Measurements from ENCODE around the gene SEMA3B.
"Not testable (repeated sequence)": the region's sequence is repeated elsewhere in the genome, so short reads cannot be mapped to it uniquely, and the experiment has no call there.

The SEMA3B gene

DNA sequence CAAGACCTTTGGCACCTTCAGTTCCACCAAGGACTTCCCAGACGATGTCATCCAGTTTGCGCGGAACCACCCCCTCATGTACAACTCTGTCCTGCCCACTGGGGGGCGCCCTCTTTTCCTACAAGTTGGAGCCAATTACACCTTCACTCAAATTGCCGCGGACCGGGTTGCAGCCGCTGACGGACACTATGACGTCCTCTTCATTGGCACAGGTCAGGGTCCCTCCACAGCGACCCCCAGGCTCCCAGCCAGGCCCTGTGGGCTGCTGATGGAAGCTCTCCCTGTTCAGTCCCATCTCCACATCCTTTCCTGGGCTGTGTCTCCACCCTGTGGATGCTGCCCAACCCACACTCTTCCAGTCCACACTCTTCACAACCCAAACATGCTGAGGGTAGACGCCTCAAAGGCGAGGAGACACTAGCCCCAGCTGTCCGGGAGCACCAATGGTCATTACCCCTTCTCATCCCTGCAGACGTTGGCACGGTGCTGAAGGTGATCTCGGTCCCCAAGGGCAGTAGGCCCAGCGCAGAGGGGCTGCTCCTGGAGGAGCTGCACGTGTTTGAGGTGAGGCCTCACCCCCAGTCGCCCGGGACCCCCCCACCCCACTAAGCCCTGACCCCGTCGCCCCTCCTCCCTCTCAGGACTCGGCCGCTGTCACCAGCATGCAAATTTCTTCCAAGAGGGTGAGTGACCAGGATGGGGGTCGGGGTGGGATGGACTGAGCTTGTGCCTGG lies 5.6 kb downstream of the SEMA3B start:
- peak; percentile 84 for DNase-seq

DNA sequence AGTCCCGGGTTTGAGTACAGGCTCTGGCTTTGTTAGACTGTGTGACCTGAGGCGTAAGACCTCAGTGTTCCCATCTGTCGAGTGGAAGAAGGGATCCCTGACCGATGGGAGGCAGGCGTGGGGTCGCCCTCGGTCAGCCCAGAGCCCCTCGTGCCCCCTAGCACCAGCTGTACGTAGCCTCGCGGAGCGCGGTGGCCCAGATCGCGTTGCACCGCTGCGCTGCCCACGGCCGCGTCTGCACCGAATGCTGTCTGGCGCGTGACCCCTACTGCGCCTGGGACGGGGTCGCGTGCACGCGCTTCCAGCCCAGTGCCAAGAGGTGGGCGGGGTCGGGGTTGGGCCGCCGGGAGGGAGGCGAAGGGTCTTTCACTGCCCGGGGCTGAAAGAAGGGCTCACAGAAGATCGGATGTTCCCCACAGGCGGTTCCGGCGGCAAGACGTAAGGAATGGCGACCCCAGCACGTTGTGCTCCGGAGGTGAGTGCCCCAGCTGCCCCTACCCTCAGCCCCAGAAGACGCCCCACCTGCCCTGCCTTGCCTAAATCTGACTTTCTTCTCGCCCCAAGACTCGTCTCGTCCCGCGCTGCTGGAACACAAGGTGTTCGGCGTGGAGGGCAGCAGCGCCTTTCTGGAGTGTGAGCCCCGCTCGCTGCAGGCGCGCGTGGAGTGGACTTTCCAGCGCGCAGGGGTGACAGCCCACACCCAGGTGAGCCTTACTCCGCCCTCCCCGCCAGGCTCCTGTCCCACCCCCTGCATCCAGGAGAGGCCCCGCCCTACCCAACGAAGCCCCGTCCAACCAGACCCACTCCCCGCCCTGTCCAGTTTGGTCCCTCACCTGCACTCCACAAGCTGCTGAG lies 6.4 kb downstream of the SEMA3B start:
- DNase-seq, result no peak

DNA sequence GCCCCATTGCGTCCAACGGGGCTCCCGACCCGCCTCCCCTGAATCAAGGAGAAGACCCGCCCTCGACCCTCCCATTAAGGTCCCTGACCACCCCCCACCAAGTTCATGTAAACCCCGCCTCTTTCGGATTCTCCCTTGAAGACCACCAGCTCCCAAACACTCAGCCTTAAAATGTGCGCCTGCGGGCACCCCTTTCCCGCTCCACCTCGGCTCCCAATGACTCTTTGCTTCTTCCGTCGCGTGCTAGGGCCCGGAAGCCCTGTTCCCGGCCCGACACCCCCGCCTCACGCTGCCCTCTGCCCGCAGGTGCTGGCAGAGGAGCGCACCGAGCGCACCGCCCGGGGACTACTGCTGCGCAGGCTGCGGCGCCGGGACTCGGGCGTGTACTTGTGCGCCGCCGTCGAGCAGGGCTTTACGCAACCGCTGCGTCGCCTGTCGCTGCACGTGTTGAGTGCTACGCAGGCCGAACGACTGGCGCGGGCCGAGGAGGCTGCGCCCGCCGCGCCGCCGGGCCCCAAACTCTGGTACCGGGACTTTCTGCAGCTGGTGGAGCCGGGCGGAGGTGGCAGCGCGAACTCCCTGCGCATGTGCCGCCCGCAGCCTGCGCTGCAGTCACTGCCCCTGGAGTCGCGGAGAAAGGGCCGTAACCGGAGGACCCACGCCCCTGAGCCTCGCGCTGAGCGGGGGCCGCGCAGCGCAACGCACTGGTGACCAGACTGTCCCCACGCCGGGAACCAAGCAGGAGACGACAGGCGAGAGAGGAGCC lies 7.2 kb downstream of the SEMA3B start:
- no peak for DNase-seq

DNA sequence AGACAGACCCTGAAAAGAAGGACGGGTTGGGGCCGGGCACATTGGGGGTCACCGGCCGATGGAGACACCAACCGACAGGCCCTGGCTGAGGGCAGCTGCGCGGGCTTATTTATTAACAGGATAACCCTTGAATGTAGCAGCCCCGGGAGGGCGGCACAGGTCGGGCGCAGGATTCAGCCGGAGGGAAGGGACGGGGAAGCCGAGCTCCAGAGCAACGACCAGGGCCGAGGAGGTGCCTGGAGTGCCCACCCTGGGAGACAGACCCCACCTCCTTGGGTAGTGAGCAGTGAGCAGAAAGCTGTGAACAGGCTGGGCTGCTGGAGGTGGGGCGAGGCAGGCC lies 7.8 kb downstream of the SEMA3B start:
- no peak for DNase-seq

DNA sequence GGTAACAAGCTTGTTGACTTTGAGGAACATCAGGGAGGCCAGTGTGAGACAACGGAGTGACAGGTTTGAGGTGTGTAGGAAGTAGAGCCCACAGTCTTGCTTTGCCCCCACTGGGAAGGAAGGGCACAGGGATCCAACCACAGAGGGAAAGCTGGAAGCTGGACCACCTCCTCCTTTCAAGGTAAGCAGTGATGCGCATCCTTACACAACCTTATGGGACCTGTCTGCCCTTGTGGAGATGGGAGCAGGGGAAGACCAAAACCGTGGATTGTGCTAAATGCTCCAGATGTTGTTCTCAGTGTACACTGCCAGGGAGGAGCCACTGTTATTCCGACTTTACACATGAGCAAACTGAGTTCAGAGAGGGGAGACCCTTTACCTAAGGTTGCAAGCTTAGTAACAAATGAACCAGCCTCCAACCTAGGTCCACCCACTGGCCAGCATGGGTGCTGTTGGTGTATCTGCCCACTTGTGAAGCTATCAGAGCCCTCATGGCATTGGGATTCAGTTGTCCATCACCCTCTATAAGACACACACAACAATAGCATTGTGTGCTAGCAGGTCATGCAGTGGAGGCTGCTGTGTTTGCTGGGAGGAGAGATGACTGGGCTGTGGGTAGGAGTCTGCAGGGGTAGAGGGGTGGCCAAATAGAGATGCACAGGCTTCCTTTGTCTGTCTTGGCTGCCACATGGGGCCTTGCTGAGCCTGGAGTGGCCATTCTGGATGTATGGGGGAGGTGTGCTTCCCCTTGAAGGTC lies 9.4 kb downstream of the SEMA3B start:
- no peak for DNase-seq

DNA sequence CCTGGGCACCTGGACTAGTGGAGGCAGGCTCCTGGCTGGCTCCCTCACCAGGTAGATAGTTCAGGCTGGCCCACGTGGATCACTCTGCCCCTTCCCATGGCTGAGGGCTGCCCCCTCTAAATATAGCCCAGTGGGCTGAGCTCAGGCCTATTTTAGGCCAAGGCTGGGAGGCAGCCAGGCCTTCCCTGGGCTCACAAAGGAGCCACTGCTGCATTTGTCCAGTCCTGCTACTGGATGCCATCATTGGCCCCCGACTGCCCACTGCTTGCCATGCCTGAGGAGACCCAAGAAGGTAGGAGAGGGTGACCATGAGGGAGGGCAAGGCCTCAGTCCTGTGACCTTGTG lies 9.9 kb downstream of the SEMA3B start, which contains the start of gene LSMEM2:
Gene LSMEM2, plus strand, starts transcription at position 208 of the 345 bp plus-strand sequence. Its CDS starts 27 bp downstream, at position 235.
- no peak for DNase-seq

DNA sequence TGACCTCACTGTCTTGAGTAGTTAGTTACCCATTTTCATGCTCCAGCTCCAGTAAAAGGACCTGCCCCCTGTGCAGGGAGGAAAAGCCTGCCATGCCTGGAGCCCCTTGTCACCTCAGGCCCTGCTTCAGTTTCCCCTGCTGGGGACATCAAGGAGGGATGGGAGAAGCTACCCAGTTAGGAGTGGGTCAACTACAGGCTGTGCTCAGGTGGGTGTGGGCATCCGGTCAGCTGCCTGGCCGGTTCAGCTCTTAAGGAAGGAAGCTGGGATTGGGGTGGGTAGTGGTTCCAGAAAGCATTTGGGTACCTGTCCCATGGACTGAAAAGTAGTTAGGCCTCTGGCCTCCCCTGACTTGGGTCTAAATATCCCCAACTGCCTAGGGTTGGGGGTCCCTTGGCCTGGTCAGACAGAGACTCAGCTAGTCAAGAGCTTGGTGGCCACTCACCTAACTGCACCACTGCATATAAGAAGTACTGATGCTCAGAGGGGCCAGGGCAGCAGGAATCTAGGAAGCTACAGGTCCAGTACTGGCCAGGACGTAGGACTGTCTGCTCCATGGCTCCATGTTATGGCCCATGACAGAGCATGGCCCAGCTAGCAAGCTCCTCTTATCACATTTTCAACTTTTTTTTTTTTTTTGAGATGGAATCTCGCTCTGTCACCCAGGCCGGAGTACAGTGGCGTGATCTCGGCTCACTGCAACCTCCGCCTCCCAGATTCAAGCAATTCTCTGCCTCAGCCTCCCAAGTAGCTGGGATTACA lies 10.5 kb downstream of the SEMA3B start:
- DNase-seq, result no peak

DNA sequence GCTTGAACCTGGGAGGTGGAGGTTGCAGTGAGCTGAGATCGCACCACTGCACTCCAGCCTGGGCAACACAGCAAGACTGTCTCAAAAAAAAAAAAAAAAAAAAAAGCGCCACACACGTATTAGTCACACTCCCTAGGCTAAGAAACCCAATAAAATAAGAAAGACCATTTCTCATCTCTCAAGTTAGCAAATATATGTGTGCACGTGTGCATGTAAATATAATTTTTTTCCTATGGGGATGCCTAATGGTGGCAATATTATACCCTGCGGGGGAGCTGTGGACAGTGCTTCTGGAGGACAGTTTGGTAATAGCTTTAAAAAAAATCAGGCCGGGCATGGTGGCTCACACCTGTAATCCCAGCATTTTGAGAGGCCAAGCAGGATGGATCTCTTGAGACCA lies 15.2 kb downstream of the SEMA3B start:
- DNase-seq, result not testable (repeated sequence)

DNA sequence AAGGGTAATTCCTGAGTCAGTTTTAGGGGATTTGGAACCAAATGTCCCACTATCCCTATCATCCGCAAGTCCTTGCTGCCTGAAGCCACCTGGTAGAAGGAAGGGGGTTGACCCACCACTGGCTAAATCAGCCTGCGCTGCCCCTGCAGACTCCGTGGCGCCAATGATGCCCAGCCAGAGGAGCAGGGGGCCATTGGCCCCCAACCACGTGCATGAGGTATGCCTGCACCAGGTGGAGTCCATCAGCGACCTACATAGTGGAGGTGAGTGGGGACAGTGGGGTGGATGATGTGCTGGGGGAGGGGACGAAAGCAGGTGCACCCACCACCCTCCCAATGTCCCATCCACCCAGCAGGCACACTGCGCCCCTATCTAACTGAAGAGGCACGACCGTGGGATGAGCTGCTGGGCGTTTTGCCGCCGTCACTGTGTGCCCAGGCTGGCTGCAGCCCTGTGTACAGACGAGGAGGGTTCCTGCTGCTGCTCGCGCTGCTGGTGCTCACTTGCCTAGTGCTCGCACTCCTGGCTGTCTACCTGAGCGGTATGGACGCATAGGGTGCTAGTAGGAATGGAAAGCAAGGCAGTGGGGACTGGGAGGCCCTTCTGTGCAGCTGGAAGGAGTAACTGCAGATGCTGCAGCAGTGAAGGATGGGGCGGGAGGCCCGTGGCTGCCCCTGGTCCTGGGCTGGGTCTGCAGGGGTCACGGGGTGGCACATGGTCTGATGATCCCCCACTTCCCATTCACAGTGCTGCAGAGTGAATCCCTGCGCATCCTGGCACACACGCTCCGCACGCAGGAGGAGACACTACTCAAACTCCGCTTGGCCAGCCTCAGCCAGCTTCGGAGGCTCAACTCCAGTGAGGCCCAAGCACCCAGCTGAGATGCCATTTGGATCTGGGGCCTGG lies 17.6 kb downstream of the SEMA3B start:
- no peak for DNase-seq

DNA sequence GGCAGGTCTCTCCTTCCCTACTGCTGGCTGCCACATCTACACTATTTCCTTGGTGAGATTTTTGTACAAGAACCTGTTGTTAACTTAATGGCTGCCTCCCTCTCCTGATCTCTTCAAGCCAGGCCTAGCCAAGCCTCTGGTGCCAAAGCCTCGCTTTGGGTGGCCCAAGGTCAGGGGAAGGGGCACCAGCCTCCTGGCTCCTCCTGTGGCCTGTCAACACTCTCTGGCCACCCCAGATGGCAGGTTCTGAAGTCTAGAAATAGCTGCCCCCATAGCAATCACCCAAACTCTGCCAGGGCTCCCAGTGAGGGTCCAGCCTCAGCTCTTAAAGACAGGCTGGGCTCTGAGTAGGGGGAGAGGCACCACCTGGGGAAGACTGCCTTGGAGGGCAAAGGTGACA lies 18.3 kb downstream of the SEMA3B start:
- no peak for DNase-seq

DNA sequence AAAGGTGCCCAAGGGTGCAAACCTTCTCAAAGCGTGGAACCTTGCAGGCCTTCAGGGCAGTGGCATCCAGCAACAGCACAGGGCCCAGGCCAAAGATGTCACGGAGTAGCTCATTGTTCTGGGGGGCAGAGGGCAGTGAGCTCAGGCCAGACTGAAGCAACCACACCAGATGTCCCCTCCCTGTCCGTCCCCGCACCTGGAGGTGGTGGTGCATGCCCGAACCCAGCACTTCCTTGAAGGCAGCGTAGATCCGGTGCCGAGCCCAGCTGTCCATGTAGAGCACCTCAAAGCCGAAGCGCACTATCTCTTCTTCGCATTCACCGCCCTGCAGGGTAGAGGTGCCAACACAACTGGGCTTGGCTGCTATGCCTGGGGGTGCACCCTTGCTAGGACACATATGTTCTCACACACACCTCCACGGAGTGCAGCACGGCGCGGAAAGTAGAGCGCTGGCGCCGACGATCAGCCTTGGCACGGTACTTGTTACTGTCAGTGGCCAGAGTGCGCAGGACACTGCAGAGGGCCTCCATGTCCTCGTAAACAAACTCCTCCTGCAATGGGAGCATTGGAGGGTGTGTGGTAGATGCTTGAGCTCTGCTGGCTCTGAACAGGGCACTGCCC lies 19.6 kb downstream of the SEMA3B start:
- DNase-seq, result no peak

DNA sequence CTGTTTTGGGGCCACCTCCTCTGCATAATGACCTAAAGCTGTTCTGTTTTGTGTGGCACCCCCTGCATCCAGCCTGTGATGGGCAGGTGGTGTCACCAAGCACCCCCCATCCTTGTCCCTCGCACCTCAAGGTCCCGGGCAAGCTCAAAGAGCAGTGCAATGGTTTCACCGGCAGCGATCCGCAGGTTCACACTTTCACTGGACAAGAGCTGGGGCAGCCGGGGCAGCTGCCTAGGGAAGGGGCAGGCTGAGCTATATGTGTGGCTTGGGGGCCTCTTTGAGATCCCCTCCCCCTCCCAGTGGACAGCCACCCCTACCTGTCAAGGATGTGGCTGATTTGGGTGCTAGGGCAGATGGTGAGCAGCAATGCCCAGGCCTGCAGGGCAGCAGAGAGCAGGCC lies 20.2 kb downstream of the SEMA3B start:
- DNase-seq, result no peak

DNA sequence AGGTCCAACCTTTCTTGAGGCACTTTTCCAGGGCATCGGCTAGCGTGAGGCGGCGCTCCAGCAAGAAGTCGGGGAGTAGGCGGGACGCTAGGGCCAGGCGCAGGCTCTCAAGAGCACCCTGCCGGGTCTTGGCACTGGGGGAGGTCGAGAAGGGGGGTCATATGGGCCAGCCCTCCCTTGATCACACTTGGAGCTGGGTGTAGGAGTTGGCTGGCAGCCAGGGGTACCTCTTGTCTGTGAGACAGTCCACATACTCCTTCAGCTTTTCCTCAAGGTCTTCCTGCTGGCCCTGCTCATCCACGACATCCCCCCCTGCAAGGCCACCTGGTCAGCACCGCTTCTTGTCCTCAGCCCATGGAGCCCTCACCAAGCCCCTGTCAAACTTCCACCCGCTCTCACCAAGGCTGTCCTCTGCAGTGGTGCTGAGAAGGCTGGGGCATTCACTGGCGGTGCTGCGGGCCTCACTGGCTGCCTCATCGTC lies 21.3 kb downstream of the SEMA3B start:
- DNase-seq, result no peak

DNA sequence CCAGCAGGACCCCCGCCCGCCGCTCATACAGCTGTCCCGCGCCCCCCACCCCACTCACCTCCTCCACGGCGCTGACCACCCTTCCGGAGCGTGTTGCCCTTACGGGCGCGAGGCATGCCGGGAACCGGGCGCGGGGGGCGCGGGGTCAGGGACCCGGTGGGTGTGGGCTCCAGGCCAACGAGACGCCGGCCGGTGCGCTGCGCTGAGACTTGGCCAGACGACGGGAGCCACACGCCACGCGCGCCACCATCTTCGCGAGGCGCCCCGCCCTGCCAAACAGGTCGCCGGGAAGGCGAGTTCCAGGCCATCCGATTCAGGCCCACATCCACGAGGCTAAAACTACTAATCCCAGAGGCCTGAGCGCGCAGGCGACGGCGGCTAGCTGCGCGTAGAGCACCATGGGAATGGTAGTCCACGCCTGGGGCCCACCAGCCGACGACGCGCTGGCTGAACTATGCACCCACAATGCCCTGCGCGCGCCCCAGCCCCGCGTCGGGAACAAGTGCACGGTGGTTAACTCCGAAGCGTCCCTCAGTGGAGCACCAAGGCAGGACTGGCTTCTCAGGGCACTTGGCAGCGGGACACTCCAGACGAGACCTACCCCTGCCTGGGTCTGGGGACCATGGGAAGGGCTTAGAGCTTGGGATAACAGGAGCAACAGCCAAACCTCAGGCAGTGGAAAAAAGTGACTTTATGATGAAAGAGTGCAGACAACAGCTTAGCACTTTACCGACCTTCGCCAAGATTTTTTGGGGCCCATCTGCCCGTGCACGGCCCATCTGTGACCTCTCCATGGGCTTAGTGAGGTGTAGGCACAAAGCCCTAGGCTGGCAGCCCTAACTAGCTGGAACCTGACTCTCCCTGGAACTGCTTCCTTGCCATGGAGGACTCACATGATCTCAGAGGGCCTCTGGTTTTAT lies 23.5 kb downstream of the SEMA3B start, which contains the start of gene IFRD2:
Gene IFRD2, minus strand, starts transcription at position 271 of the 920 bp plus-strand sequence. Its CDS starts 155 bp downstream, at position 116.
- DNase-seq, result peak; percentile 96

DNA sequence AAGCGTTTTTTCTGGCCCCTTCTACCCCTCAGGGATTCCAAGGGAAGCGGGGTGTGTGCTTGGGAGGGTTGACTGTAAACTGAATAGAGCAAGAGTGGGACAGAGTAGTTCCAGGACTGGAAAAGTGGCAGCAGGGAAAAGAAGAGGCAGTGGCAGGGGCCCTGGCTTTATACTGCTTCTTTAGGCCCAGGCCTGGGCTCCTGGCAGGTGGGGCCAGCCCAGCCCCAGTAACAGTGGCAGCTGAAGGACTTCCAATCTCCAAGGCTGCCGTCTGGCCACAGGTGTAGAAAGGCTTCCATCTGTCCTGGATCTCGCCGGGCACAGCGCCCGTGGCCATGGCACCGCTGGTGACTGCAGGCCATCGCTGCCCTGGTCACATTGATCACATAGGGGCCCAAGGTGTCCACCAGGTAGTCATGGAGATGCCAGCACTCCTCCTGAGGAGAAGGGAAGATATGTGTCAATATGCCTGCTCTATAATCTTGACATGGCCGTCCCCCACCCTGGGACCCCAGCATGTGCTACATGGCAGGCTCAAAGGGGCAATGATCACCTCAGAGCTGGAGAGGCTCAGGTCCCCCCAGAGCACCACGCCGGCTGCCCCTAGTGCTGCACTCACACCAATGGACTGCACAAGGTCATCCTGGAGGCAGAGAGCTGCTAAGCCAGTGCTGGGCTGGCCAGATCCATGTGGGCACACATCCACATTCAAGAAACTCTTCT lies 24.3 kb downstream of the SEMA3B start:
- no peak for DNase-seq

DNA sequence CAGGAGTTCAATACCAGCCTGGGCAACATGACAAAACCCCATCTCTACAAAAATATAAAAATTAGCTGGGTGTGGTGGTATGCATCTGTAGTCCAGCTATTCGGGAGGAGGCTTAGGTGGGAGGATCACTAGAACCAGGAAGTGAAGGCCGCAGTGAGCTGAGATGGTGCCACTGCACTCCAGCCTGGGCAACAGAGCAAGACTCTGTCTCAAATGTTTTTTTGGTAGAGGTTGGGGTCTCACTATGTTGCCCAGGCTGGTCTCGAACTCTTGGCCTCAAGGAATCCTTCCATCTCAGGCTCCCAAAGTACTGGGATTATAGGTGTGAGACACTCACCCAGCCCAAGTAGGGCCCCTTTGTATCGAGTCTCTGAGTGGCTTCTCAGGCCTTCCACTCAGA lies 25.1 kb downstream of the SEMA3B start:
- DNase-seq, result no peak

DNA sequence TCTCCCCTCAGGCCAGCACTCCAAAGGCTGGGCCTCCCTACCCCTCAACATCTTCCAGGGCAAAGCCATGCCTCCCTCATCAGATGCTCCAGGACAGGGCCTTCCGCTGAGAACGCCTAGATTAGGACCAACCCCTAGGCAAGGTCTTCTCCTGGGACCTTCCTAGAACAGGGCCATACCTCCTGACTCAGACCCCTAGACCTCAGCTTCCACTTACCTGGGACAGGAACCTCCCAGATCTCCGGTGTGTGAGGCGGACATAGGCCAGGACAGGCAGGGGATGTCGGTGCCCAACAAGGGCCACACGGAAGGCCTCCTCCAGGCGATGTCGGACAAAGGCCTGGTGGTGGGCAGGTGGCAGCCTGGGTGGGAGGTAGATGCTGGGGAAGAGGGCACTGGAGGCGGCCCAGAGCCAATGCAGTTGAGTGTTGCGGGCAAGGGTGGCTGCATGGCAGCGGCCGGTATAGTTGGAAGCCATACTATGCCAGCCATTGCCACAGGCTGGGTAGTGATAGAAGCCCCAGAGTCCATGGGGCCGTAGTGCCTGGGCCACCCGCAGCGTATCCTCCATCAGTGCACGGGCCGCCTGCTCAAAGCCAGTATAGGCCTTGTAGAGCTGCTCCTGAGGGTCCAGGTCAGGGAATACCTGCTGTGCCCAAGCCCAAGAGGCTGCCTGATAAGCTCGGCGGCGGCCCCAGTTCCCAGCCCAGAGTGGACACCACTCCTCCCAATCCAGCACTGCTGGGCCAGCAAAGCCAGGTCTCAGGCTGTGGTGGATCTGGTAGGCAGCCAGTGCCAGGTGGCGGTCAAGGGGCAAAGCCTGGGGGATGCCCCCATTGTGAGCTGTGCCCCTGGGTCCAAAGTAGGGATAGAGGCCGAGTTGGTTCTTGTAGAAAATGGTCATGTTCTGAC lies 25.8 kb downstream of the SEMA3B start:
- DNase-seq, result no peak
